Pericardium fibroblast (primary cell): ENCODE results near the gene WDR70. TPM values are rescaled to one million over a fixed set of nuclear protein-coding genes. Genes with fewer than 3 reads are reported as not detected.

Experiments used
- total RNA-seq: library from RNA; depleted of rRNA; stranded (reverse); fragments of >200 nt; gene quantifications from 2 replicates; pipeline ENCODE4 v1.2.3, GENCODE V29; 2015

The WDR70 gene
- 10.4 and 16.6 TPM in 2 replicates for total RNA-seq

GRCh38 chr5:37379100-37379628 lies at the start of gene WDR70:
WDR70 (plus strand) TSS chr5:37379318; CDS start chr5:37379368, 50 bp downstream.

GRCh38 chr5:37370864-37371726 lies 8.0 kb upstream of the WDR70 start, which contains the start of gene NUP155:
NUP155 (minus strand) TSS chr5:37371106; CDS start chr5:37370977, 129 bp downstream.

Other genes starting within 250 kb of the WDR70 start
- 9.6 and 10.2 TPM in 2 replicates for gene CPLANE1, start 129.9 kb upstream of the WDR70 start, total RNA-seq
- gene NUP155, start 8.2 kb upstream of the WDR70 start, total RNA-seq = 10.0 and 12.1 TPM in 2 replicates